AG09319 (cell line): ENCODE measurements around the gene DARS2.

Source experiments
- DNase-seq: peaks from one replicate; pipeline ENCODE4 v3.0.0-alpha.2; 2010; ENCODE audit warnings: low read depth; ENCODE audit errors: extremely low read depth
- TF ChIP-seq, protein P1 (sequence below): IDR thresholded peaks from 2 replicates; pipeline ENCODE4 v1.5.1; 2011; ENCODE audit warnings: low read depth, mild to moderate bottlenecking, inconsistent platforms, low read length, moderate library complexity

The DARS2 gene

DNA sequence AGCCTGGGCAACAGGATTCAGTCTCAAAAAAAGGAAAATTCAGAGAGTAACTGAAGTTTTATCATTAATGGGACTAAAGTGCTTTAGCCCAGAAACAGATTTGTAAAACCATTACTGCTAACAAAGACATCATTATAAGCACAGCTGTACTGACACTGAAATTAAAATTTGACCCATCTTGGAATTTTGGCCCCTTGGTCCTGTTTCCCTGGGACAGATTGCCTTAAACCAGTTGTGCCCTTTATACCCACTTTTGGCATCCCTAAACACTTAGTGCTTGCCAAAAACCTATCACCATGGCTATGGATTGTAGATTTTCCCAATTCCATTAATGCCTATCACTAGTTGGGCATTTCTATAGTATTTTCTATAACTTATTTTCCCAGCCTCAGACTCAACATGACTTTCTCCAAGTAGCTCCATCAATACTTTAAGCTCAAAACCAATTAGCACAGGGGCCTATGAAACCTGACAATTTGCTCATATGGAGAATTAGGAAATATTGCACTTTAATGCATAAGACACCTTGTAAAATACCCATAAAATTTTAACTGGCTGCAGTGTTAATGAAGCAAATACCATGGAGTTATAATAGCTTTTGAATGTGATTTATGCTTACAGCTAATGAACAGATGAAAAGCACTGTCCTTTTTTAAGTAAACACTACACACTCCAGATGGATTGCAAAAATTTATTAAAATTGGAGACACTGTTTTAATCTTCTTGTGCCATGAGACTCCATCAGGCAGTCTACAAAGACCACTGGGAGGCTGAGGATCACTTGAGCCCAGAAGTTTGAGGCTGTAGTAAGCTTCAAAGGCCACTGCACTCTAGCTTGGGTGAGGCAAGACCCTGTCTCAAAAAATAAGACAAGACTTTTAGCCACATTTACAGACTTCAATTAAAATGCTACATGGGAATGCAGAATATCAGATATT, 39.0 kb downstream of the DARS2 start:
- DNase-seq, result no peak
- TF ChIP-seq, protein P1, sequence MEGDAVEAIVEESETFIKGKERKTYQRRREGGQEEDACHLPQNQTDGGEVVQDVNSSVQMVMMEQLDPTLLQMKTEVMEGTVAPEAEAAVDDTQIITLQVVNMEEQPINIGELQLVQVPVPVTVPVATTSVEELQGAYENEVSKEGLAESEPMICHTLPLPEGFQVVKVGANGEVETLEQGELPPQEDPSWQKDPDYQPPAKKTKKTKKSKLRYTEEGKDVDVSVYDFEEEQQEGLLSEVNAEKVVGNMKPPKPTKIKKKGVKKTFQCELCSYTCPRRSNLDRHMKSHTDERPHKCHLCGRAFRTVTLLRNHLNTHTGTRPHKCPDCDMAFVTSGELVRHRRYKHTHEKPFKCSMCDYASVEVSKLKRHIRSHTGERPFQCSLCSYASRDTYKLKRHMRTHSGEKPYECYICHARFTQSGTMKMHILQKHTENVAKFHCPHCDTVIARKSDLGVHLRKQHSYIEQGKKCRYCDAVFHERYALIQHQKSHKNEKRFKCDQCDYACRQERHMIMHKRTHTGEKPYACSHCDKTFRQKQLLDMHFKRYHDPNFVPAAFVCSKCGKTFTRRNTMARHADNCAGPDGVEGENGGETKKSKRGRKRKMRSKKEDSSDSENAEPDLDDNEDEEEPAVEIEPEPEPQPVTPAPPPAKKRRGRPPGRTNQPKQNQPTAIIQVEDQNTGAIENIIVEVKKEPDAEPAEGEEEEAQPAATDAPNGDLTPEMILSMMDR, result no peak

DNA sequence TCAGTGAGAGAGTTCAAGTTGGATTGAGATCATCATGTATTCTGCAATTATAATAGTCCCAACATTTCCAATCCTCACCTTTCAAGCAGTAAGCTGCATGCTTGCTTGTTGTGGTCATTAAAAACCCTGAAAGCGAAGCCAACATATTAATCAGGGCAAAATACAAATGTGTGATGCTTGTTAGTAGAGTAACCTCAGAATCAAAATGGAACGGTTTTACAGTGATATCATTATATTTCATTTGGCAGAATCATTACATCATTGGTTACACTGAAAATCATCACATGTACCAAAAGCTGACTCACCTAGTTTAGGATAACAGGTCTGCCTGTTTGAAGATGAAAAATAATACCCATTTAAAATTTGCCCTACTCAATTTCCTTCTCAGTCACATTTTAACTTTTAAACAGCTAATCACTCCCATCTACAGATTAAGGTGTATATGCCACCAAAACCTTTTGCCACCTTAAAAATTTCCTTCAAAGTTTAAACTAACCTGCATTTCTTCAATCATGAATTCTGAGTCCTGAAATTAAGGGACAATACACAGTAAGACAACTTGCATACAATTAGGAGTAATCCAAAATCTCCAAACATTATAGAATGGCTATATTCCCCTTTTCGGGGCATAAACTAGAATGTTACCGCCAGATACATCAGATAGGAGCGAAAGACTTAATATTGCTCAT, 39.9 kb downstream of the DARS2 start:
- DNase-seq, result no peak
- TF ChIP-seq, protein P1, result no peak

DNA sequence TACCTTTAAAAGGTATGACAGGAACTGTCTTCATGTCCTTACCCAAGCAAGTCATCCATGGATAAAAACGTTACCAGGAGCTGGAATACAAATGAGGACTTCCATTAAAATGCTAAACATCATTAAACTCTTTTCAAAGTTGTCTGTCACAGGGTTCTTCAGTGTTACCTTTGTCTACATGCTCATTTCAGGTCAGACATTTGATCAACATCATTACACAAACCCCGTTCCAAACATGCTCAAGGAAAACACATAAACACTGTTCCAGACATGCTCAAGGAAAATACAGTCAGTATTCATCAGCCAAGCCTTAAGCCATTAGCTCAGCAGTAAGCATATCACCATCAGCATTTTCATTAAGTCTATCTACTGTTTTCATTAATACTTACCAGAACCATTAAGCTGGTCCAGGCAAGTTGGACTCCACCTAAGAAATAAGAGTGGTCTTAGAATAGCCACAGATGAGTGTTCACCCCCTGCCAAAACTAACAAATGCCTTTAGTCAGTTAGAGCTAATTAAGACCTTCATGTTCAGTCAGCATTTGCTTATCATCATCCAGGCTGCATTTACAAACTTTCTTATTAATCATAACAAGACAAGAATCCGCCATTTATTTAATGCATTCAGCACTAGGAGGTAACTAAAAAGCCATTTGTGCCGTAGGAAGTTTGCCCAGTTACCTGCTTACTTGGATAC, 41.1 kb downstream of the DARS2 start:
- DNase-seq, result no peak
- TF ChIP-seq, protein P1, result no peak

DNA sequence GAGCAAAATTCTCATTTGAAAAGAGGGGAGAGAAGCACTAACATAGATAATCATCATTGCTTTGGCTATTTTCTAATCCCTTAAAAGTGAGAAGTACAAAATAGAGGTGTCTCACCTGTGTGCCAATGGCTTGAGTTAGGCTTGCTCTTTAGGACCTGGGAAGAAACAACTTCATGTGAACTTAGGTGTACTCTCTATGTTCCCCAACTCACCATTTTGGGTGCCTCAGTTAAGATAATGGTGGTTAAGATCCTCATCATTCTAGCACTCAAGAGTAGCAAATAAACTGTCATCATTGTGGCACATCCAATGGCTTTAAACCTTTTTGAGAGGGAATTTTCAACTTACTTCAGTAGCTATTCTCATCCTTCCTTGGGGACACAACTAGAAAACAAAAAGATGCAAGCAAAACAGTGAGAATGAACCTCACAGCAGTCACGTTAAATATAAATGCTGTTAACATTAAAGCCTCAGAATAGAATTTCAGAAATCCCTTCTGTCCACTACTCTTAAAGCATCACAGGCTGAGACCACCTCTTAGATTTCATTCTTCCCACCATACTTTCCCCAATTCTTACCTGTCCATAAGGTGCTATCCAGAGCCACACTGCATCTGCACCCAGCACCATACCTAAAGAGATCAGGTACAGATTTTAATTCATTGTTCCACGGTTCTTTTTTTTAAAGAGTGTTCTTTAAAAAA, 42.1 kb downstream of the DARS2 start:
- no peak for DNase-seq

DNA sequence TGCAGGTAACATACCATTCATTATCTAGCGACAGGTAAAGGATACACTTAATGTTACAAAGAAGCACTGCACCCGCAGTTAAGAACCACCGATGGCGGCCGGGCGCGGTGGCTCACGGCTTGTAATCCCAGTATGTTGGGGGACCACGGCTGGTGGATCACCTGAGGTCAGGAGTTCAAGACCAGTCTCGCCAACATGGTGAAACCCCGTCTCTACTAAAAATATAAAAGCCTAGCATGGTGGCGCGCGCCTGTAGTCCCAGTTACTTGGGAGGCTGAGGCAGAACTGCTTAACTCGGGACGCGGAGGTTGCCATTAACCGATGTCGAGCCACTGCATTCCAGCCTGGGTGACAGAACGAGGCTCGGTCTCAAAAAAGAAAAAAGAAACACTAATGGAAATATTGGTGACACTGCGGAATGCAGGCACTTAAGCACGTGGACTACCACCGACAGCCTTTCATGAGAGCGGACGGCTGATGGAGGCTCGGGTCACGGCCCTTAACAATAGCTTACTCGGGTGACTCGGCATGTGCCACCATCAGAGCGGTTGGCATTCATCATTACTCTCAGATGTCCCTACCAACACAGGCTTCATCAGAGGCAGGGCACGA, 42.8 kb downstream of the DARS2 start:
- TF ChIP-seq, protein P1, result no peak
- no peak for DNase-seq

More for the DNA sequence above, 42.1 kb downstream of the DARS2 start:
- TF ChIP-seq, protein P1, result no peak

DNA sequence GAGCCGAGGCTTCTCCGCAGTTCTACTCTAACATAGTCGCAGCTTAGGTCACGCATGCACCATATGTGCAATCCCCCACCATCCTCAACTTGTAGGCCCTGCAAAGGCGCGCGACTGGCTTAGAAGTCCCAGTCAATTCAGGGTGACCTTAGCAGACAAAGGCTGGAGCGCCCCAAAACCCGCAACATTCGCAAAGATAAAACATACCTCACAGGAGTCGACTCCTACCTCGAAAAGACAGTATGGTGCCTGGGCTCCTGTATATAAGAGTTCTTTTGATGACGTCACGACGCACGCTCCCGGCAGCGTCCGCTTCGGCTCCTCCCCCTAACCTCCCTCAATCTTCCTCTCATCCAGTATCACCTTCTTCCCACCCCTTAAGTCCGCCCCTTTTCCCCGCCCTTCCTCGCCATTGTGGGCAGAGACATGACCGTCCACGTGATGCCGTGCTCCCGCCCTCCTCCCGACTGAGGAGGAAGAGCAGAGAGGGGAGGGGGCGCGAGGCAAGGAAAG, 43.3 kb downstream of the DARS2 start, which contains the start of gene GAS5:
Gene GAS5 (minus strand): TSS at position 237 of the 513 bp plus-strand sequence.
- TF ChIP-seq, protein P1, result no peak
- peak; percentile 99 for DNase-seq
